Mesothelial cell of epicardium (in vitro differentiated cells): ENCODE measurements around the gene AP5Z1. TPM values are rescaled to one million over a fixed set of nuclear protein-coding genes. Genes with fewer than 3 reads are reported as not detected.

Source experiments
- DNase-seq, 2 experiments: peaks; one replicate each; pipeline ENCODE4 v3.0.0; 2021; ENCODE audit warnings: low spot score in 2 of 2; ENCODE audit not compliant: unreplicated experiment in 2 of 2
- H3K27ac Mint-ChIP-seq: 2 replicates; pipeline ENCODE4 v1.8.0; 2021; ENCODE audit warnings: mixed read lengths
- H3K27me3 Mint-ChIP-seq: 2 replicates; pipeline ENCODE4 v1.8.0; 2021; ENCODE audit warnings: low read depth, mixed read lengths
- H3K36me3 Mint-ChIP-seq: 2 replicates; pipeline ENCODE4 v1.8.0; 2021; ENCODE audit warnings: mixed read lengths
- H3K4me1 Mint-ChIP-seq: 2 replicates; pipeline ENCODE4 v1.8.0; 2021; ENCODE audit warnings: mixed read lengths
- H3K4me3 Mint-ChIP-seq: 2 replicates; pipeline ENCODE4 v1.8.0; 2021; ENCODE audit warnings: mild to moderate bottlenecking, moderate library complexity, mixed read lengths
- H3K9me3 Mint-ChIP-seq: 2 replicates; pipeline ENCODE4 v1.8.0; 2021; ENCODE audit warnings: mixed read lengths
- total RNA-seq: library from RNA; stranded (reverse); gene quantifications from 3 replicates; pipeline ENCODE4 v1.2.1, GENCODE V29; 2021
- TF ChIP-seq, protein P1 (sequence below): fragments of 200-600 bp; sonication (generic); IDR thresholded peaks from one replicate; pipeline ENCODE4 v1.5.0; 2021; ENCODE audit warnings: antibody characterized with exemption; ENCODE audit not compliant: unreplicated experiment

AP5Z1 gene
- total RNA-seq, 1 donor from 2014 or later, result 36.2 TPM

DNA sequence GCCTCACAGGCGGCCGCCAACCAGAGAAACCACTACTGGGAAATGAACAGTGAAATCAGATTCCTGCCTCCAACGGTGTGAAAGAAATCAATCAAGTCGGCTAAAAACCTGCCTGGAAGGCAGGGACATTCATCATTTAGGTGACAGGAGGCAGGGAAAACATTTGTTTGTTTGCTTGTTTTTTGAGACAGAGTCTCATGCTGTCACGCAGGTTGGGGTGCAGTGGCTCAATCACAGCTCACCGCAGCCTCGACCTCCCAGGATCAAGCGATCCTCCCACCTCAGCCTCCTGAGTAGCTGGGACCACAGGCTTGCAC lies 30.5 kb downstream of the AP5Z1 start:
- Mint-ChIP-seq H3K4me3 (no peak overlapping the region), H3K27ac (no peak overlapping the region), H3K27me3 (peaks cover 22% of the 10 kb centered on the region), H3K36me3 (no peaks in the 10 kb centered on the region), H3K4me1 (no peaks in the 10 kb centered on the region), H3K9me3 (no peaks in the 10 kb centered on the region)
- DNase-seq, result no peak
- TF ChIP-seq, protein P1, sequence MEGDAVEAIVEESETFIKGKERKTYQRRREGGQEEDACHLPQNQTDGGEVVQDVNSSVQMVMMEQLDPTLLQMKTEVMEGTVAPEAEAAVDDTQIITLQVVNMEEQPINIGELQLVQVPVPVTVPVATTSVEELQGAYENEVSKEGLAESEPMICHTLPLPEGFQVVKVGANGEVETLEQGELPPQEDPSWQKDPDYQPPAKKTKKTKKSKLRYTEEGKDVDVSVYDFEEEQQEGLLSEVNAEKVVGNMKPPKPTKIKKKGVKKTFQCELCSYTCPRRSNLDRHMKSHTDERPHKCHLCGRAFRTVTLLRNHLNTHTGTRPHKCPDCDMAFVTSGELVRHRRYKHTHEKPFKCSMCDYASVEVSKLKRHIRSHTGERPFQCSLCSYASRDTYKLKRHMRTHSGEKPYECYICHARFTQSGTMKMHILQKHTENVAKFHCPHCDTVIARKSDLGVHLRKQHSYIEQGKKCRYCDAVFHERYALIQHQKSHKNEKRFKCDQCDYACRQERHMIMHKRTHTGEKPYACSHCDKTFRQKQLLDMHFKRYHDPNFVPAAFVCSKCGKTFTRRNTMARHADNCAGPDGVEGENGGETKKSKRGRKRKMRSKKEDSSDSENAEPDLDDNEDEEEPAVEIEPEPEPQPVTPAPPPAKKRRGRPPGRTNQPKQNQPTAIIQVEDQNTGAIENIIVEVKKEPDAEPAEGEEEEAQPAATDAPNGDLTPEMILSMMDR, result no peak

DNA sequence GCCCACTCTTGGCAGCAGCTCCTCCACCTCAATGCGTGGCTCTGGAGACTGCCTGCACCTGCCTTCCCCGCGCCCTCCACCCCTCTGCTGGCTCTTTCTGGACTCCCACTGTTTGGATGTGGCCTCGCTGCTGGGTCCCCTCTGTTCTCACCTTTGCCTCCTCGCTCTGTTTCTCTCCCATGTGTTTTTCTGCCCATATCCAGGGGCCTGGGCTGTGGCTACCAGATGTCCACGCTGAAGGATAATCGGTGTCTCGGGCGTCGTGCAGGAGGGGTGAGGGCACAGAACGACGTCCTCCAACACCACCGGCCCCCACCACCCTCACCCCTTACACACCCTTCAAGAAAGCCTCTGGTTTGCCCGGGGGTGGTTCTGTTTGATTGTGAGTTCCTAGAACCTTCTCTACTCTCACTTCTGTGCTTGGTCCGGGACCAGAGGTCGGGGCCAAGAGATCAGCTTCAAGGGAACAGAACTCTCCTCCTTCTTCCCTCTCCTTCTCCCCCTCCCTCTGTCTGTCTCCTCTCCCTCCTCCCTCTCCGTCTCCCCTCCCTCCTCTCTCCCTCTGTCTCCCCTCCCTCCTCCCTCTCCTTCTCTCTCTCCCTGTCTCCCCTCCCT lies 31.7 kb downstream of the AP5Z1 start:
- no peak for DNase-seq
- no peak overlapping the region for H3K27ac Mint-ChIP-seq

GRCh38 chr7:4807598-4808016 lies 32.2 kb downstream of the AP5Z1 start:
- H3K4me3 Mint-ChIP-seq, result no peak overlapping the region
- TF ChIP-seq, protein P1, result no peak
- H3K9me3 Mint-ChIP-seq, result peaks cover 2% of the 10 kb centered on the region
- H3K27me3 Mint-ChIP-seq, result peaks cover 22% of the 10 kb centered on the region
- H3K27ac Mint-ChIP-seq, result no peak overlapping the region
- H3K4me1 Mint-ChIP-seq, result no peaks in the 10 kb centered on the region
- no peak for DNase-seq
- H3K36me3 Mint-ChIP-seq, result peaks cover under 1% of the 10 kb centered on the region

More for the DNA sequence above, 31.7 kb downstream of the AP5Z1 start:
- Mint-ChIP-seq H3K9me3 (no peaks in the 10 kb centered on the region), H3K27me3 (peaks cover 22% of the 10 kb centered on the region), H3K4me1 (no peaks in the 10 kb centered on the region), H3K4me3 (no peak overlapping the region), H3K36me3 (no peaks in the 10 kb centered on the region)
- TF ChIP-seq, protein P1, result no peak

DNA sequence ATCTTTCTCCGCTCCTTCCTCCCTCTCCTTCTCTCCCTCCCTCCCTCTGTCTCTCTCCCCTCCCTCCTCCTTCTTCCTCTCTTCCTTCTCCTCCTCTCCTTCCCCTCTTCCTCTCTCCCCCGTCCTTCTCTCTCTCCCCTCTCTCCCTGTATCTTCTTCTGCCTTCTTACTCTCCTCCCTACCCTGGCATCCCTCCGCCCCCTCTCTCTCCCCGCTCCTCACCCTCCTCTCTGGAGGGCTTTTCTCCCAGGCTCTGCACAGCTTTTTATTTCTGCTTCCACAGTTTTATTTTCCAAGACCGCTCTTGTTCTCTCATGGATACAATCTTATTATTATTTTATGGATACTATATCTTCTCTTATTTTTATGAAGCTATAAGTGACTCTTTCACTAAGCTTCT lies 32.6 kb downstream of the AP5Z1 start:
- DNase-seq, result no peak
- Mint-ChIP-seq H3K27ac (no peak overlapping the region), H3K36me3 (peaks cover 2% of the 10 kb centered on the region), H3K9me3 (peaks cover 6% of the 10 kb centered on the region), H3K4me1 (no peaks in the 10 kb centered on the region), H3K27me3 (peaks cover 22% of the 10 kb centered on the region), H3K4me3 (no peak overlapping the region)
- TF ChIP-seq, protein P1, result no peak

DNA sequence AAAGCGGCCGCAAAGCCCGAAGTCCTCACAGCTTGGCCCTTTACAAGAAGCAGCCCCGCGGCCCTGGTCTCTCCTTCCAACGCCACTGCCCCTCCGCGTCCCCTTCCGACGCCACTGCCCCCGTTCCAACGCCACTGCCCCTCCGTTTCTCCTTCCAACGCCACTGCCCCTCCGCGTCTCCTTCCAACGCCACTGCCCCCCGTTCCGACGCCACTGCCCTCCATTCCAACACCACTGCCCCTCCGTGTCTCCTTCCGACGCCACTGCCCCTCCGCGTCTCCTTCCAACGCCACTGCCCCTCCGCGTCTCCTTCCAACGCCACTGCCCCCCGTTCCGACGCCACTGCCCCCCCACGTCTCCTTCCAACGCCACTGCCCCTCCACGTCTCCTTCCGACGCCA lies 33.1 kb downstream of the AP5Z1 start:
- no peak for DNase-seq
- TF ChIP-seq, protein P1, result no peak
- H3K36me3 Mint-ChIP-seq, result peaks cover 2% of the 10 kb centered on the region

More for the DNA sequence above, 33.1 kb downstream of the AP5Z1 start:
- Mint-ChIP-seq H3K9me3 (peaks cover 10% of the 10 kb centered on the region), H3K4me1 (no peaks in the 10 kb centered on the region), H3K27me3 (peaks cover 22% of the 10 kb centered on the region), H3K4me3 (no peak overlapping the region), H3K27ac (no peak overlapping the region)
